ENCODE data around the gene MME.

GRCh38 chr3:155218462-155218861, 138.3 kb downstream of the MME start:
- no peak for TF ChIP-seq POLR2AphosphoS5 (IDR thresholded peaks at IDR 0.05)
- TF ChIP-seq, protein P1, sequence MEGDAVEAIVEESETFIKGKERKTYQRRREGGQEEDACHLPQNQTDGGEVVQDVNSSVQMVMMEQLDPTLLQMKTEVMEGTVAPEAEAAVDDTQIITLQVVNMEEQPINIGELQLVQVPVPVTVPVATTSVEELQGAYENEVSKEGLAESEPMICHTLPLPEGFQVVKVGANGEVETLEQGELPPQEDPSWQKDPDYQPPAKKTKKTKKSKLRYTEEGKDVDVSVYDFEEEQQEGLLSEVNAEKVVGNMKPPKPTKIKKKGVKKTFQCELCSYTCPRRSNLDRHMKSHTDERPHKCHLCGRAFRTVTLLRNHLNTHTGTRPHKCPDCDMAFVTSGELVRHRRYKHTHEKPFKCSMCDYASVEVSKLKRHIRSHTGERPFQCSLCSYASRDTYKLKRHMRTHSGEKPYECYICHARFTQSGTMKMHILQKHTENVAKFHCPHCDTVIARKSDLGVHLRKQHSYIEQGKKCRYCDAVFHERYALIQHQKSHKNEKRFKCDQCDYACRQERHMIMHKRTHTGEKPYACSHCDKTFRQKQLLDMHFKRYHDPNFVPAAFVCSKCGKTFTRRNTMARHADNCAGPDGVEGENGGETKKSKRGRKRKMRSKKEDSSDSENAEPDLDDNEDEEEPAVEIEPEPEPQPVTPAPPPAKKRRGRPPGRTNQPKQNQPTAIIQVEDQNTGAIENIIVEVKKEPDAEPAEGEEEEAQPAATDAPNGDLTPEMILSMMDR (IDR thresholded peaks at IDR 0.05) = no peak

All from prostate gland (tissue), 2 donors.